WERI-Rb-1 (cell line): ENCODE results near the gene BTBD19.
"Not testable (repeated sequence)": the region's sequence is repeated elsewhere in the genome, so short reads cannot be mapped to it uniquely, and the experiment has no call there.

ENCODE experiments used
- DNase-seq: peaks from one replicate; pipeline ENCODE4 v3.0.0-alpha.2; 2020
- H3K27ac ChIP-seq: fragments of 250-450 bp; sonication (Bioruptor Pico); 2 replicates; pipeline ENCODE4 v1.5.1; 2020; ENCODE audit warnings: mild to moderate bottlenecking, moderate library complexity
- H3K27me3 ChIP-seq: fragments of 250-450 bp; sonication (Bioruptor Pico); 2 replicates; pipeline ENCODE4 v1.5.1; 2021; ENCODE audit warnings: mild to moderate bottlenecking, low read depth, moderate library complexity; ENCODE audit not compliant: insufficient read depth, severe bottlenecking
- H3K36me3 ChIP-seq: fragments of 250-450 bp; sonication (Bioruptor Pico); 2 replicates; pipeline ENCODE4 v1.5.1; 2020; ENCODE audit warnings: mild to moderate bottlenecking, moderate library complexity
- H3K4me3 ChIP-seq: 2 replicates; pipeline ENCODE4 v1.5.1; 2011; ENCODE audit warnings: low read depth, mild to moderate bottlenecking, control low read depth, low read length
- H3K9me3 ChIP-seq: fragments of 250-450 bp; sonication (Bioruptor Pico); 2 replicates; pipeline ENCODE4 v1.5.1; 2021; ENCODE audit warnings: mild to moderate bottlenecking, moderate library complexity; ENCODE audit not compliant: severe bottlenecking
- CTCF ChIP-seq: IDR thresholded peaks from 2 replicates; pipeline ENCODE4 v1.5.1; 2011; ENCODE audit warnings: low read depth, mild to moderate bottlenecking, control low read depth, inconsistent platforms, low read length

The BTBD19 gene

GRCh38 chr1:44792736-44793502 lies 15.4 kb upstream of the BTBD19 start:
- no peak overlapping the region for H3K4me3 ChIP-seq
- peak; percentile 61 for DNase-seq
- H3K36me3 ChIP-seq, result no peaks in the 10 kb centered on the region
- no peaks in the 10 kb centered on the region for H3K9me3 ChIP-seq
- no peak for TF ChIP-seq CTCF
- H3K27me3 ChIP-seq, result no peaks in the 10 kb centered on the region
- peak overlapping the region; percentile 34 for H3K27ac ChIP-seq

- H3K27ac ChIP-seq, H3K27me3 ChIP-seq, H3K4me3 ChIP-seq, DNase-seq, H3K9me3 ChIP-seq: not testable (repeated sequence)
- peaks cover 11% of the 10 kb centered on the region for H3K36me3 ChIP-seq
Observed at GRCh38 chr1:44797886-44798285, 10.4 kb upstream of the BTBD19 start.

GRCh38 chr1:44798481-44799365 lies 9.6 kb upstream of the BTBD19 start:
- peak overlapping the region; percentile 97 for H3K27ac ChIP-seq
- no peak for TF ChIP-seq CTCF
- no peaks in the 10 kb centered on the region for H3K27me3 ChIP-seq

GRCh38 chr1:44799770-44800584 lies 8.3 kb upstream of the BTBD19 start, which contains the start of gene PLK3:
PLK3 (plus strand) TSS chr1:44800377; CDS start chr1:44800464, 87 bp downstream.
- Histone ChIP-seq H3K36me3 (peaks cover 30% of the 10 kb centered on the region), H3K9me3 (no peaks in the 10 kb centered on the region), H3K27me3 (no peaks in the 10 kb centered on the region), H3K4me3 (peak within 1 kb of the TSS; percentile 88), H3K27ac (peak within 1 kb of the TSS; percentile 97)
- TF ChIP-seq CTCF, result peak; percentile 84
- peak; percentile 99 for DNase-seq

More at GRCh38 chr1:44798481-44799365, 9.6 kb upstream of the BTBD19 start:
- no peak for DNase-seq
- H3K9me3 ChIP-seq, result no peaks in the 10 kb centered on the region
- no peak overlapping the region for H3K4me3 ChIP-seq
- peaks cover 20% of the 10 kb centered on the region for H3K36me3 ChIP-seq

GRCh38 chr1:44801491-44802305 lies 6.6 kb upstream of the BTBD19 start:
- H3K4me3 ChIP-seq, result peak overlapping the region; percentile 14; the same call in 1 of the 2 replicates
- peak; percentile 60 for DNase-seq
- no peak for TF ChIP-seq CTCF
- H3K9me3 ChIP-seq, result no peaks in the 10 kb centered on the region
- H3K36me3 ChIP-seq, result peaks cover 47% of the 10 kb centered on the region
- H3K27me3 ChIP-seq, result no peaks in the 10 kb centered on the region
- H3K27ac ChIP-seq, result peak overlapping the region; percentile 72
